HG03108 (cell line): ENCODE data around the gene TMEM51.

ENCODE experiments used
- ATAC-seq: cut with Tn5 transposase; IDR thresholded peaks from one replicate; pipeline ENCODE4 v1.9.1; 2021; ENCODE audit warnings: moderate library complexity; ENCODE audit not compliant: unreplicated experiment

The TMEM51 gene

DNA sequence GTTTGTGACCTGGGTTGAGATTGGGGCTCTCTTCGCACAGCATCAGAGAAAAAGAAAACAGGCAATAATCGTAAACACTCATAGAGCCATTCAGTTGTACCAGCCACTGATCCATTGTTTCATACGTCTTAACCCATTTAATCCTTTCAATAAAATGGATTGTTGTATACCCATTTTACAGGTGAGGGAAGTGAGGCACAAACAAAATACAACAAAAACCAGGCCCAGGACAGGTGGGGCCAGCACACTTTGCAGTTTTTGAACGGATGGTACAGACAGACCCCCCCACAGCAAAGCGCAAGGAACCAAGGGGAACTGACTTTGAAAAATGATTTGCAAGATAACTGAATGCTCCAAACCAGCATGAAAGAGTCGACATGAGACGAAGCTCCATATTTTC, 89.2 kb downstream of the TMEM51 start:
- ATAC-seq = no peak

GRCh38 chr1:15243275-15244043, 89.9 kb downstream of the TMEM51 start:
- no peak for ATAC-seq

DNA sequence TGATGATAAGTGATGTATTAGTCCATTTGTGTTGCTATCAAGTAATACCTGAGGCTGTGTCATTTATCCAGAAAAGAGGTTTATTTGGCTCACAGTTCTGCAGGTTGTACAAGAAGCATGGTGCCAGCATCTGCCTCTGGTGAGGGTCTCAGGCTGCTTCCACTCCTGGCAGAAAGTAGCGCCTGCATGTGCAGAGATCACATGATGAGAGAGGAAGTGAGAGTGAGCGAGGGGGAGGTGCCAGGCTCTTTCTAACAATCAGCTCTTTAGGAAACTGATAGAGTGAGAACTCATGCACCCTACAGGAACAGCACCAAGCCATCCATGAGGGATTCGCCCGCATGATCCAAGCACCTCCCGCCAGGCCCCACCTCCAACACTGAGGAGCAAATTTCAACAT, 91.3 kb downstream of the TMEM51 start:
- ATAC-seq = no peak

DNA sequence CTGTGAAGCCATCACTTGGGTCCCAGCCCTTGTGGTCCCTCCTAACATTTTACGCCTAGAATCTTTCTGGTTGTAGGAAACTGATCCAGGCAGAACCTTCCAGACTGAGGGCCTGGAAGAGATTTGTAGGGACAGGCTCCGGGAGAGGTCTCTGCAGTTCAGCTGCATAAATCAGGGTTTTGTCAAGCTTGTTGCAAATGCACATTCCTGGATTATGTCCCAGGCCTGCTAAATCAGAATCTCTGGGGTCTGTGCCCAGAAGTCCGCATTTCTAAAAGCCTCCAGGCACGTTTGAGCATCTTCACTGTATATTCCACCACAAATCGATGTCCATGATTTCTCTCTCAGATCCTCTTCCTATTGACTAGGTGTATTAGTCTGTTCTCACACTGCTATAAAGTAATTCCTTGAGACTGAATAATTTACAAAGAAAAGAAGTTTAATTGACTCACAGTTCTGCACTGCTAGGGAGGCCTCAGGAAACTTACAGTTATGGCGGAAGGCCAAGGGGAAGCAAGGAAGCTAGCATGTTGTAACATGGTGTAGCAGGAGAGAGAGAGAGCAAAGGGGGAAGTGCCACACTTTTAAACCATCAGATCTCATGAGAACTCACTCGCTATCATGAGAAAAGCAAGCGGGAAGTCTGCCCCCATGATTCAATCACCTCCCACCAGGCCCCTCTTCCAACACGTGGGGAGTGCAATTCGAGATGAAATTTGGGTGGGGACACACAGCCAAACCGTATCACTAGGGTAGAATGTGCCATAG, 92.2 kb downstream of the TMEM51 start:
- ATAC-seq = no peak

GRCh38 chr1:15246960-15247614, 93.5 kb downstream of the TMEM51 start, which contains the start of gene FHAD1:
Gene FHAD1, plus strand, starts transcription at chr1:15247223. Its CDS starts 4,562 bp downstream, at chr1:15251785.
- no peak for ATAC-seq

- no peak for ATAC-seq
Observed at GRCh38 chr1:15248216-15248615, 94.7 kb downstream of the TMEM51 start.

- no peak for ATAC-seq
Observed at GRCh38 chr1:15249081-15249480, 95.5 kb downstream of the TMEM51 start.

DNA sequence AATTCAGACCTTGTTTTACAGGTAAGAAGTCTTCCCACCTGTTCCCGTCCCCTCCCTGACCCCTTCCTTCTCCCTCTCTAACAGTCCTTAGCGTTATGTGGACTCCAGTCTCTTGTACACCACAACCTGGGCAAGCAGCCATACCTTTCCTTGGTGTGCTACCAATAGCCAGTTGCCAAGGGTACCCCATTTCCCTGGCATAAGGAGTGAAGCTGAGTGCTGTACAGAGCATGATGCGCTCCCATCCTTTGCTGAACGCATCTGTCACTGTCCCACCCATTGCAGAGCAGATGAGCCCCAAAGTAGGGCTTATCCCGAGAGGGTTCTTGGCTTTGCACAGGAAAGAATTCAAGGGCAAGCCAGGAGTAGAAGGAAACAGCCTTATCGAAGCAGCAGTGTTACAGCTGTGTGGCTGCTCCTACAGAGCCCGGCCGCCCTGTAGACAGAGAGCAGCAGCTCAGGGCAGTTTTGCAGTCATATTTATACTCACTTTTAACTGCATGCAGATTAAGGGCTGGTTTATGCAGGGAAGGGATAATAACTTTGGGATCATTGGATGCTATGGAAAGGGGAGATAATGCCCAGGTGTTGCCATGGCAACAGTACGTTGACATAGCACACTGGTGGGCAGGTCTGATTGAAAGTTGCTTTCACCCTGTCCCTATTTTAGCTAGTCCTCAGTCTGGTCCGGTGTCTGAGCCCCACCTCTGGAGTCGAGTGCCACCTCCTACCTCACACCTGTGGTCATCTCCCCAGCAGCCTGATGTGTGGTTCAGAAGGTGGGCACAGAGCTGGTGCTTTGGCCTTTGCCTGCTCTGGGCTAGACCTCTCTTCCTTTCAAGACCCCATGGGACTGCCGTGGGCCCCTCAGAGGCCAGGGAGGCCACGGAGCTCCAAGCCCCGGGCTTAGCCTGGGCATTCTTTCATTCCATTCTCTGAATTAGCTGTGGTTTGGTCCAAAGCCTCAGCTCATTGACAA, 98.6 kb downstream of the TMEM51 start:
- no peak for ATAC-seq

DNA sequence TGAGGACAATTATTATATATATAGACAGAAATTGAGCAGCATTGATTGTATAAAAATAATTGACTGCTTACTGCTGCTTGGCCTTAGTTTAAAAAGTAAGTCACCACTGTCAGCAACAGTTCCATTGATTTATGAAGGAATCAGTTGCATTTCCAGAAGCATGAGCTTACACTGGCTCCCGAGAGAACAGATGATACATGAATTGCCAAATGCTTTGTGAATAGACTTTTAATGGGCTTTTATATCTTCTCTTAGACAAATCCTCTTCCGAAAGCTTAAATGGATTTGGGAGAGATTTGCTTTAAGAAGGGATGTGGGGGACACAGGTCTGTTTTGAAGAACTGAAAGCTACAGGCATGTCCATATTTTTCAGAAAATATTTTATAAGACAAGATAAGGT, 101.0 kb downstream of the TMEM51 start:
- no peak for ATAC-seq

DNA sequence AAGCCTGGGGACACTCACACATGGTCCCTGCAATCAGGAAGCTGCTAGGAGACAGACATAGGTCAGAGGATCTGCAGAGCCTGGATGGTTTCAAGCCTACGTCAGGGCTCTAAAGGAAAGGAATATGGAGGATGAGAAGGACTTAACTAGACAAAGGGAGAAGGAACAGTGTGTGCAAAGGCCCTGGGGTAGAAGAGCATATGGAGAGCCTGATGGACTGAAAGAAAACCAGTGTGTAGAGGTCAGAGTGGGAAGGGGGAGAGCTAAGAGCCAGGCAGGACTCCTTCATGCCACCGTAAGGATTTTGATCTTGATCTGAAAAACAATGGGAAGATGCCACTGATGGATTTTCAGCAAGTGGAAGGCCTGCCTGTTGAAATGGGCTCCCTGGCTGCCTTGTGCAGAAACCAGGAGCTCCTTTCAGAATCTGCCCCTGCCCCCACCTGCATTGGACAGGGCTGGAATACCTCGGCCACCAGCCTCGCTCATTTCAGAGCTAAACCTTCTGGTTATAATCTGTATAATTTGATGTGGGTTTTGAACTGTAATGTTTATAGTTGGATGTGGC, 102.1 kb downstream of the TMEM51 start:
- no peak for ATAC-seq

DNA sequence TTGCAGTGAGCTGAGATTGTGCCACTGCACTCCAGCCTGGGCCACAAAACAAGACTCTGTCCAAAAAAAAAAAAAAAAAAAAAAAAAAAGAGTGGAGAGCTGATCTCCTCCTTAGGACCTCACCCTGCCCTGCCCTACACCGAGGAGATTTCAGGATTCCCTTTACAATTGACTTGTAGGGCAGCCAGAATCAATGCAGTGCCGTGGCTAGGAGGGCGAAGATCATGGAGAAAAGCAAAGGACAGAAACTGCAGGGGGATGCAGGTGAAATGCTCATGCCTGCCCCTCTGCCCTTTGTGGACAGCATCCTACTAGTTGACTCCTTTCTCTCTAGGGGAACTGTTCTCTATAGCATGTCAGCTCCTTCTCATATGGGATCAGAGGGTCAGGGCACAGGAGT, 103.0 kb downstream of the TMEM51 start:
- ATAC-seq = no peak

DNA sequence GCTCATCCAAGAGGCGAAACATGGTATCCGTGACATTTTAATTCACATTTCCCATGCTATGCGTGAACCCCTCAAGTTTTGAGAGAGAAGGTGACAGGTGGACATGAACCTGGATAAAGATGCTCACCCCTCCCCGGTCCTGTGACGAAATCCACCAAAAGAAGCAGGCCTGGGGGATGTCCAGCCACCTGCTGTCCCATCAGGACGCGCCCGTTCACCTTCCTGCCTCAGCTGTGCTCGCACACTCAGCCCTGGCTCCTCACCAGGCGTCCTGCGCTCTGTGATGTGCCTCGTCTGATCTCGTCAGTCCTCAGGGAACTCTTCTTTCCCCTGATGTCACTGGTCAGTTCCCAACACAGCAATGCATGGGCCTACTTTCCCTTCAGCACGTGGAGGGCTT, 103.8 kb downstream of the TMEM51 start:
- no peak for ATAC-seq

- no peak for ATAC-seq
Observed at GRCh38 chr1:15258833-15259621, 105.5 kb downstream of the TMEM51 start.

DNA sequence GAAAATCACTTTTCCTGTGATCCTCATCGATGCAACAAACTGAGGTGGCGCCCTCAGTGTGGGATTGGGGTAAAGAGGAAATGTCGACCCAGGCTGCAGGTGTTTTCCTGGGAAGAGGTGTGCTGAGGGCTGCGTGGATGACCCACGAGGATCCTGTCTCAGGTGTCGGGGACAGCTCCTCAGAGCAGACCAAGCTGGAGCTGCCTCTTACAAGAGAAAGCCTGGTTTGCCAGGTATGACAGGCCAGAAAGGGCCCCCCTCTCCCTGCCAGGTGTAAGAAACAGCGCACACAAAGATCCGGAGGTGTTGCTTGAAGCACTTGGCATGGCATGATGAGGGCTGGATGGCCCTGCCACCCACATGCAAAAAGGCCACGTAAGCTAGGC, 106.1 kb downstream of the TMEM51 start:
- no peak for ATAC-seq

DNA sequence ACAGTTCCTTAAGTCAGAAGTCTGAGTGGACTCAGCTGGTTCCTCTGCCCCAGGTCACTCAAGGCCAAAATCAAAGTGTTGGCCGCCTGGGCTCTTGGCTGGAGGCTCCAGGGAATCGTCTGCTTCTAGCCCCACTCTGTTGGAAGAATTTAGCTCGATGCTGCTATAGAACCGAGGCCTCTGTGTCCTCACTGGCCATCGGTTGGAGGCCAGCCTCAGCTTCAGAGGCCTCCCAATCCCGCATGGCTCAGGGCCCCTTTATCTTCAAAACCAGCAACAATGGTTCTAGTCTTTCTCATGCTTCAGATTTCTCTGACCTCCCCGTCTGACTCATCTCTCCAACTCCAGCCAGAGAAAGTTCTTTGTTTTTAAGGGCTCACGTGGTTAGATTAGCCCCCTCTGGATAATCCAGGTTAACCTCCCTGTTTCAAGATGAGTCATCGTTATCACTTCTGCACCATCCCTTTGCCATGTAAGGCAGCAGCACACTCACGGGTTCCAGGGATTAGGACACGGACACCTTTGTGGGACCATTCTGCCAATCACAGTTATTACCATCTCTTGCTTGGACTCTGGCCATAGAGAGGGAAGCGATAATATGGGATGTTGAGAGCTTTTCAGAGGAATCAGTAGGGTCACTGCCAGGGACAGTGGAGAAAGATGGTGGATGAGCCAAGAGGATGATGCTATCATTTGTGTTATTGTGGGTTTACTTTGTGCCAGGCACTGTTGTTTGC, 107.0 kb downstream of the TMEM51 start:
- ATAC-seq = no peak

DNA sequence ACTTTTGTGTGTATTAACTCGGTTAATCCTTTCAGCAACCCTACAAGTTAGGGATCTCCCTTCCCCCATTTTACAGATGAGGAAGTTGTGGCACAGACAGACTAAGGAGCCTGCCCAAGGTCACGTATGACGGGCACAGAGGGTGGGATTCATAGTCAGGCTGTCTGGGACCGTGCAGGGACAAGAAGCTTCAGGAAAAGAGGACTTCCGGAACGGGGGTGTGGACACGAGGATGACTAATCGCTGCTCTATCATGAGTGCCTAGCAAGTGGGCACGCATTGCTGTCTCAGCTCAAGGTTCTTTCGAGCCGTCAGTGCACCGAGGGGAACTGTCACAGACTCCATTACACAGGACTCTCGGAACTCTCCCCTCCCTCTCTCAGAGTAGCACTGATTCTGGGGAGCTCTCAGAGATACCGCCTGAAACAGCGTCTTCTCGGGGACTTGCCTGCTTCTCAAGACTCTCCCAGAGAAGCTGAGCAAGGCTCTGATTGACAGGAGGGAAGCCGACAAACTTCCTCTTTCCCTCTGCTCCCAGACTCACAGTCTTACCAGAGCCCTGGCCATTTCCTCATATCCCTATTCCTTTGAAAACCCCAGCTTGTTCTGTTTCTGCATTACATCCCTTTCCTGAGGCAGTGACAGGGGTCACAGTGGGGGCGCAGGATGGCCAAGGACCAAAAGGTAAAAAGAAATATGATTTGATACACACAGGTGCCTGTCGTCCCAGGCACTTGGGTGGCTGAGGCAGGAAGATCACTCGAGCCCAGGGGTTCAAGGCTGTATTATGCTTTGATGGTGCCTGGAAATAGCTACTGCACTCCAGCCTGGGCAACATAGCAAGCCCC, 107.8 kb downstream of the TMEM51 start:
- ATAC-seq = no peak

DNA sequence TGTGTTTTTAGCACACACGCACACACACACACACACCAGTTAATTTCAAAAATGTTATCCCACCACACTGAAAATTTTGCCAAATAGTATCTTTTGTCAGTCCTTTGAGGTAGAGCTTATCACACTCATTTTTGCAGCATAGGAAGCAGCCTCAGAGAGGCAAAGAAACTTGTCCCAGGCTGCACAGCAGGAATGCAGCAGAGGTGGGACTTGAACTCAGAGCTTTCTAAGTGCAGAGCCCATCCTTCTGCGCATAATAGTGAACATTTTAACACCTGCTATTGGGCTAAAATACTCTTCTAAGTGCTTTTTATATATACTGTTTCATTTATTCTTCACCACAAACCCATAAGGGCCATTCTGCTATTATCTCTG, 108.4 kb downstream of the TMEM51 start:
- no peak for ATAC-seq

GRCh38 chr1:15262706-15263105, 109.2 kb downstream of the TMEM51 start:
- ATAC-seq = no peak
